Smooth muscle cell of the brain vasculature (primary cell): ENCODE measurements around the gene SLC4A2.
"Not testable (repeated sequence)": the region's sequence is repeated elsewhere in the genome, so short reads cannot be mapped to it uniquely, and the experiment has no call there.

Experiments
- DNase-seq: peaks from one replicate; pipeline ENCODE4 v3.0.0-alpha.2; 2012; ENCODE audit warnings: low read depth, low spot score

SLC4A2 gene, protein sequence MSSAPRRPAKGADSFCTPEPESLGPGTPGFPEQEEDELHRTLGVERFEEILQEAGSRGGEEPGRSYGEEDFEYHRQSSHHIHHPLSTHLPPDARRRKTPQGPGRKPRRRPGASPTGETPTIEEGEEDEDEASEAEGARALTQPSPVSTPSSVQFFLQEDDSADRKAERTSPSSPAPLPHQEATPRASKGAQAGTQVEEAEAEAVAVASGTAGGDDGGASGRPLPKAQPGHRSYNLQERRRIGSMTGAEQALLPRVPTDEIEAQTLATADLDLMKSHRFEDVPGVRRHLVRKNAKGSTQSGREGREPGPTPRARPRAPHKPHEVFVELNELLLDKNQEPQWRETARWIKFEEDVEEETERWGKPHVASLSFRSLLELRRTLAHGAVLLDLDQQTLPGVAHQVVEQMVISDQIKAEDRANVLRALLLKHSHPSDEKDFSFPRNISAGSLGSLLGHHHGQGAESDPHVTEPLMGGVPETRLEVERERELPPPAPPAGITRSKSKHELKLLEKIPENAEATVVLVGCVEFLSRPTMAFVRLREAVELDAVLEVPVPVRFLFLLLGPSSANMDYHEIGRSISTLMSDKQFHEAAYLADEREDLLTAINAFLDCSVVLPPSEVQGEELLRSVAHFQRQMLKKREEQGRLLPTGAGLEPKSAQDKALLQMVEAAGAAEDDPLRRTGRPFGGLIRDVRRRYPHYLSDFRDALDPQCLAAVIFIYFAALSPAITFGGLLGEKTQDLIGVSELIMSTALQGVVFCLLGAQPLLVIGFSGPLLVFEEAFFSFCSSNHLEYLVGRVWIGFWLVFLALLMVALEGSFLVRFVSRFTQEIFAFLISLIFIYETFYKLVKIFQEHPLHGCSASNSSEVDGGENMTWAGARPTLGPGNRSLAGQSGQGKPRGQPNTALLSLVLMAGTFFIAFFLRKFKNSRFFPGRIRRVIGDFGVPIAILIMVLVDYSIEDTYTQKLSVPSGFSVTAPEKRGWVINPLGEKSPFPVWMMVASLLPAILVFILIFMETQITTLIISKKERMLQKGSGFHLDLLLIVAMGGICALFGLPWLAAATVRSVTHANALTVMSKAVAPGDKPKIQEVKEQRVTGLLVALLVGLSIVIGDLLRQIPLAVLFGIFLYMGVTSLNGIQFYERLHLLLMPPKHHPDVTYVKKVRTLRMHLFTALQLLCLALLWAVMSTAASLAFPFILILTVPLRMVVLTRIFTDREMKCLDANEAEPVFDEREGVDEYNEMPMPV

DNA sequence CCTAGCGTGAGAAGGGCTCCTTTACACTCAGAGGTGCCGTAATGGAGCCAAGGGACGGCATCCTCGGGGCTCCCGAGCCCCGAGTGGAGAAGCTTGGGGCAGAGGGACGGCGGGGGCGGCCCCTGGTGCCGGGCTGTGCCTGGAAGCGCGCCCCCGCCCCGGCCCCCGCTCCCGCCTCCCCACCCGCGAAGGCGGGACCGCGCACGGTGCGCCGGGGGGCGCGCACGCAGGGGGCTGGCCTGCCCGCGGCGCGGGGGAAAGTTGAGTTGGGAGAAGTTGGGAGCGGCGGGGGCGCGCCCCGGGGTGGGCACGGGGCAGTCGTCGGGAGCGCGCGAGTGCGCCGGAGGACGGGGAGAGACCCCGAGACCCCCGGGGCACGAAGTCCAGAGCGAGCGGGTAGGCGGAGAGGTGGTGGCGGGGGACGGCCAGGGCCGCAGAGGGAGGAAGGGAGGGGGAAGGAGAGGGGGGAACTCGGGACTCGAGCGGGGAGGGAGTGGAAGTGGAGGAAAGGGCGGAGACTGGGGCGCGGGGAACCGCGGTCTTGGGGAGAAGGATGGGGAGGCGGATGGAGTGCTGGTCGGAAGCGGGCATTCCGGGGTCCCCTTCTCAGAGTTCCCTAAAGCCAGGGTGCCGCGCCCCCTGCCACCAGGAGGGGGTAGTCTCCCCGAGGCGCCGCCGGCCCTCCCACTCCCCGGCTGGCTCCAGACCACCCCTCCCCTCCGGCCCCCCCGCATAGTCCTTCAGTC, at the start of gene SLC4A2:
TSS of gene SLC4A2 (plus strand) at position 223 of the 746 bp plus-strand sequence. CDS start 2,399 bp downstream, outside the sequence.
- no peak for DNase-seq

DNA sequence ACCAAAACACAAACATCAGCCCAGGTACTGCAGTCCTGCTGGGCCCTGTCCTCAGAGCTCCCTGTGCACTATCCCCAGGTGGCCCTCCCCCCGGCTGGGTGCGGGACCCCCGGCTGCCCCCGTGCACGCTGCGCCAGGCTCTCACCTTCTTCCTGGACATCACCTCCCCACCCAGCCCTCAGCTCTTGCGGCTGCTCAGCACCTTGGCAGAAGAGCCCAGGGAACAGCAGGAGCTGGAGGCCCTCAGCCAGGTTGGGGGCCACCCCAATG, 49.4 kb upstream of the SLC4A2 start:
- DNase-seq = no peak

DNA sequence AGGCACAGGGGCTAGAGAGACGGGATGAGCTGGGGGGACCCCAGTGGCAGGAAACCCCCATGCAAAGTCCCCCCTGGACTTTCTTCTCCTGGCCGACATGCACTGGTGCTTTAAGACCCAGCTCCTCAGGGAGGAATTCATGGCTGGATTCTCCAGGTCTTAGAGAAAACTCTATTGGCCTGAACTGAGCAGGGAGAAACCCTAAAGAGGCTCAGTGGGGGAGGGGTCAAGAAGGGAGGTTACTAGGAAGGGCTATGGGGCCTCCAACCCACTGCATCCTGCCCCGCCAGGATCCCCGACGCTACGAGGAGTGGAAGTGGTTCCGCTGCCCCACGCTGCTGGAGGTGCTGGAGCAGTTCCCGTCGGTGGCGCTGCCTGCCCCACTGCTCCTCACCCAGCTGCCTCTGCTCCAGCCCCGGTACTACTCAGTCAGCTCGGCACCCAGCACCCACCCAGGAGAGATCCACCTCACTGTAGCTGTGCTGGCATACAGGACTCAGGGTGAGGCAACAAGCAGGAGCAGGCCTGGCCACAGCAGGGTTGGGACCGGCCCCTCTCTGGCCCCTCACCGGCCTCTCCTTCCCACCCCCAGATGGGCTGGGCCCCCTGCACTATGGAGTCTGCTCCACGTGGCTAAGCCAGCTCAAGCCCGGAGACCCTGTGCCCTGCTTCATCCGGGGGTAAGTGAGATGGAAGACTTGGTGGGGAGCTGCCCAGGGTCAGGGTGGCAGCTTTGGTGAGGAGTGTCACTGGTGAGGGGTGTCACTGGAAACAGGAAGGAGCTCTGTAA, 48.9 kb upstream of the SLC4A2 start:
- no peak for DNase-seq

DNA sequence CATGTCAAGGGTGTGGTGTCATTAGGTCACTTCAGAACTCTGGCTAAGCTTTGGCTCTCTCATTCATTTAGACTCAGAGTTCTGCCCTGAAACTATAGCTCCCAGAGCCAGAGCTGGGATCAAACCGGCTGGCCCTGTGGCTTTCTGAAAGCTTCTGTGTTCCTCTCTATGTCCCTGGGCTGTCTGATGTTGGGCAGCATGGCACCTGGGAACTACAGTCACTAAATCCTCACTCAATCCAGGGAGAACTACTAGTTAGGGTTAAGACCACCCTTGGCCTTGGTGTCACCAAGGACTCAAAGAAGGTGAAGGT, 48.3 kb upstream of the SLC4A2 start:
- DNase-seq = no peak

DNA sequence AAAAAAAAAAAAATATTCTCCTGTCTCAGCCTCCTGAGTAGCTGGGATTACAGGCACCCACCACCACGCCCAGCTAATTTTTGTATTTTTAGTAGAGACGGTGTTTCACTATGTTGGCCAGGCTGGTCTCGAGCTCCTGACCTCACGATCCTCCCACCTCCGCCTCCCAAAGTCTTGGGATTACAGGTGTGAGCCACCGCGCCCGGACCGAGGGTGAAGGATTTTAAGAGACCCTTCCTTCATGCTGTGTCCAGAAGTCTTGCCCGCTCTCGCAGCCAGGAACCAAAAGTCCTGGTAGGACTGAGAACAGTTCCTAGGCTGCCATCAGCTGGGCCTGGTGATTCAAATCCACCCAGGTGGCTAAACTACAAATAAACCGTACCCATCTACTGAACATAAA, 47.8 kb upstream of the SLC4A2 start:
- DNase-seq = not testable (repeated sequence)

DNA sequence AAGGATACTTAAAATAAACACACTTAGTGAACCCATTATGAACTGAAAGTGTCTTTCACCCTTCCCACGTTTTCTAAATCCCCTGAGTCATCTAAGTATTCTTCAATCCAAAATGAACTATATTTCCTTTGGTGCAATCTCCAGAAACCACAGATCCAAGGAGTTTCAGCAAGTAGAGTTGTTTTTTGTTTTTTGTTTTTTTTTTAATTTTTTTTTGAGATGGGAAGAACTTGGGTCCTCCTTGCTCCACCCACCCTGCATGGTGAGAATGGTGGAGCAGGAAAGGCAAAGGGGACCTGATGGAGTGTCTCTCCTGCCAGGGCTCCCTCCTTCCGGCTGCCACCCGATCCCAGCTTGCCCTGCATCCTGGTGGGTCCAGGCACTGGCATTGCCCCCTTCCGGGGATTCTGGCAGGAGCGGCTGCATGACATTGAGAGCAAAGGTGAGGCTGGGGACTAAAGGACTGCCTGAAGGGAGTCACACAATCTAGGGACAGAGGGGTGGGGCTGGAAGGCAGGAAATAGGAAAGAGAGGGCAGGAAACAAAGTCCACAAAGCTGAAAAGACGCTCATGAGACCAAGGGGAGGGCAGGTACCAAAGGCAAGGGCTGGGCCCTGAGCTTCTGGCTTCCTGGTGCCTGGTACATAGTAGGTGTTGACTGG, 47.2 kb upstream of the SLC4A2 start:
- no peak for DNase-seq

DNA sequence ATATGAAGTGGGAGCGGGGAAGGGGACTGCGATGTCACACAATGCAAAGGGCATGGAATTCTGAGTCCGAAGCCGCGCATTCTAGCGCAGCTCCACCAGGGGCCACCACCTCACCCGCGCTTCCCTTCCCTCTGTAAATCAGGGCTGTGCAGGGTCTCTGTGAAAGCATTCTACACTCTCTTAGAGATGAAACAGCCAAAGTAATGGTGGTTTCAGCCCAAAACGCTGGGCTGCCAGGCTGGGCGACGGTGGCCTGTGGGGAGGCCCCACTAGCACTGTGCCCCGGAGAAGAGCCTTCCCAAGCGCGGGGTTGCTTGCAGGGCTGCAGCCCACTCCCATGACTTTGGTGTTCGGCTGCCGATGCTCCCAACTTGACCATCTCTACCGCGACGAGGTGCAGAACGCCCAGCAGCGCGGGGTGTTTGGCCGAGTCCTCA, 46.5 kb upstream of the SLC4A2 start:
- DNase-seq = no peak

DNA sequence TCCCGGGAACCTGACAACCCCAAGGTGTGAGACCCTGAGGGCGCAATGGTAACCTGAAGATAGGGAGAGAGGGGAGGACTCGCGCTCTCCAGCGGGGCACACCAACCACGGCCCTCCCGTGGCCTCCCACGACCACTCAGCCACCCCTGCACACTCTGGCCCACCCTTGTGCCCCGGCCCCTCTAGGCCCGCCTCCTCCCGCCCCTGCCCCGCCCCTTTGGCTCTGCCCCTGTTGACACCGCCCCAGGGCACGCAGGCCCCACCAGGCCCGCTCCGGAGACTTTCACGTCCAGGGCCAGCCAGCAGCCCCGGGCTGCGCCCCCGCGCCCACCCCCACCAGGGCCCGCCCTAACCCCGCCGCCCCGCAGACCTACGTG, 46.0 kb upstream of the SLC4A2 start:
- DNase-seq = no peak

DNA sequence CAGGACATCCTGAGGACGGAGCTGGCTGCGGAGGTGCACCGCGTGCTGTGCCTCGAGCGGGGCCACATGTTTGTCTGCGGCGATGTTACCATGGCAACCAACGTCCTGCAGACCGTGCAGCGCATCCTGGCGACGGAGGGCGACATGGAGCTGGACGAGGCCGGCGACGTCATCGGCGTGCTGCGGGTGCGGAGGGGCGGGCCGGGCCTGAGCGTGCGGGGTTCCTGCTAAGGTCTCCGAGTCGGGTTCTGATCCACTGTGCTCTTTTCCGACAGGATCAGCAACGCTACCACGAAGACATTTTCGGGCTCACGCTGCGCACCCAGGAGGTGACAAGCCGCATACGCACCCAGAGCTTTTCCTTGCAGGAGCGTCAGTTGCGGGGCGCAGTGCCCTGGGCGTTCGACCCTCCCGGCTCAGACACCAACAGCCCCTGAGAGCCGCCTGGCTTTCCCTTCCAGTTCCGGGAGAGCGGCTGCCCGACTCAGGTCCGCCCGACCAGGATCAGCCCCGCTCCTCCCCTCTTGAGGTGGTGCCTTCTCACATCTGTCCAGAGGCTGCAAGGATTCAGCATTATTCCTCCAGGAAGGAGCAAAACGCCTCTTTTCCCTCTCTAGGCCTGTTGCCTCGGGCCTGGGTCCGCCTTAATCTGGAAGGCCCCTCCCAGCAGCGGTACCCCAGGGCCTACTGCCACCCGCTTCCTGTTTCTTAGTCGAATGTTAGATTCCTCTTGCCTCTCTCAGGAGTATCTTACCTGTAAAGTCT, 45.5 kb upstream of the SLC4A2 start:
- no peak for DNase-seq

DNA sequence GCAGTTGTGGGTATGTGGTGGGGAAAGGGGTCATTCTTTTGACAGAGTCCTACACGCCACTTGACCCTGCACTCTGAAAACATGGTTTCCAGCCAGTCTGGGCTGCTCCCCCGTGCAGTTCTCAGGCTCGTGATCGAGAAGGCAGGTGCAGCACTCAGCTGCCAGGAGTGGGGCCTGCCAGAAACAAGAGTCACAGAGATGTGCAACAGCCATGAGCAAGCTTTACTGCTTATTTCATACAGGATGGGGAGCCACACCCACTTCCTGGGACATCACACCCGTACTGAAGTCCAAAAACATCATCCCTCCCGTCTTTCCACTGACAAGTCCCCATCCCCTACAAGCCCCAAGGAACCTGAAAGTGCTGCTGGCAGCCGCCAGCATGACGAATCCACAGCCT, 44.4 kb upstream of the SLC4A2 start:
- DNase-seq = no peak

DNA sequence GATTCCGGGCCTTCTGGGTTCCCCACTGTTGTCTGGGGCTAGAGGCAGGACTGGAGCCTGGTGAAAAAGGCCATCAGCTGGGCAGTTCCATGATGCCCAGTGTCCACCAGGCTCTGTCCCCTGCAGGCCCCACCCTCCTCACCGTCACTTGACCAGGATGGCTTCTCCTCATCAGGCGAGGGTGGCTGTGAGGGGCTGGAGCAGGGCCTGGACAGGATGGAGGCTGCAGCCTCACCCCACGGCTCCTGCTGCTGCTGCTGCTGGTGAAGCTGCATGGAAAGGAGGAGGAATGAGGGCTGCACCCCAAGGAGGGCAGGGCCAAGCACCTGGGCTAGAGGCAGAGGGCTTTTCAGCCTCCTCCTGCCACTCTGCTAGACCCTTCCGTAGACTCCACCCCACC, 43.4 kb upstream of the SLC4A2 start:
- DNase-seq = no peak

DNA sequence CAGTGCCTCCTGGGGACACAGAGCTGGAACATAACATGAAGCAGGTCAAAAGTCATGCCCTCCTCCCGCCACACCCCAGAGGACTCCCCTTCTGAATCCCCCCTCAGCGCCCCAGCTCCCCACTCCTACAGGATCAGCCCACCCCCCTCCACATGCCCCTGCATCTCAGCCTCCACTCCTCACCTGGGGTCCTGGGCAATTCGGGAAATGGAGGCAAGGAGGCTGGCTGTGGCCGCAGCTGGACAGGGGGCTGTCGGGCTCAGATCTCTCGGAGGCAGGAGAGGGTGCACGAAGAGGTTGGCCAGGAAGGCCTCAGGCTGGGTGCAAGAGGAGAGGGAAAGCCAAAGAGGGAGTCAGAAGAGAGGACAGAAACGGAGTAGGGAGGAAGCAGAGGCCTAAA, 42.9 kb upstream of the SLC4A2 start:
- DNase-seq = no peak

DNA sequence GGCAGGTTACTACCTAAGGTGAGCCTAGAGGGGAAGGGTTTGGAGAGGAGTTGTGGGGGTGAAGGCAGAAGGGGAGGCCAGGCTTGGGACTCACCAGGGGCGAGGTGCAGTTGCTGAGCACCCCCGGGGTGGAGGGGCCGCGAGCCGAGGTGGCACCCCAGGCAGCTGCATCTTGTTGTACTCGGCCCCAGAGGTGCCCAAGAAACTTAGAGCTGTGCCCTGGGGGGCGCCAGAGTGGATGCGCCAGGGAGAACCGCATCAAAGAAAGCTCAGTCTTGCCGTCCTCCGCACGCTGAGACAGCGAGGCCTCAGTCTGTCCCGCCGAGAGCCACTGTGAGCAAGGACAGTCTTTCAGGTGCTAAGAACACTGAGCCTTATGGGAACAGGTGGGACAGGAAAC, 42.4 kb upstream of the SLC4A2 start:
- DNase-seq = no peak

DNA sequence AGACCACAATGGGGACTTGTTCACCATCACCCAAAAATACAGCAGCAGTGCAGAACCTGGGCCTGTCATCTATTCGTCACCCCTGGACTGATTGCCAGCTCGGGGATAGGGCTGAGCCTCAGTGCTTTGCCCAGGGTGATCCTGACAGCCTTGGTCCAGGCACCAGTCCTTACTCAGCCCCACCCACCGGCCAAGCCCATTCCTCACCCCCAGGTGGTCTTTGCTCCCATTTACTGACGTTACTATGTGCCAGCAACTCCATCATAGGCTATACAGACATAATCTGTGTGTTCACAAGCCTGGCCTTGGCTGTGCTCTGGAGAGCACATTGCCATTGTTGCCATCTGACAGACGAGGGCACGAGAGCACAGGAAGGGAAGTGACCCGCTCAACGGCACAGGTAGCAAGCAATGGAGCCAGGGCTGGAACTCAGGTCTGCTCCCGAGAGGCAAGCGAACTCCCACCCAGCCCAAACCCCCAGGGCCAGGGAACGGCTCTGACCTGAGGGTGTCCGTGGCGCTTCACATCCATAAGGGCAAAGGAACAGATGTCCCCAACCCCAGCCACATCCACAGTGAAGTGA, 41.9 kb upstream of the SLC4A2 start:
- DNase-seq = no peak

DNA sequence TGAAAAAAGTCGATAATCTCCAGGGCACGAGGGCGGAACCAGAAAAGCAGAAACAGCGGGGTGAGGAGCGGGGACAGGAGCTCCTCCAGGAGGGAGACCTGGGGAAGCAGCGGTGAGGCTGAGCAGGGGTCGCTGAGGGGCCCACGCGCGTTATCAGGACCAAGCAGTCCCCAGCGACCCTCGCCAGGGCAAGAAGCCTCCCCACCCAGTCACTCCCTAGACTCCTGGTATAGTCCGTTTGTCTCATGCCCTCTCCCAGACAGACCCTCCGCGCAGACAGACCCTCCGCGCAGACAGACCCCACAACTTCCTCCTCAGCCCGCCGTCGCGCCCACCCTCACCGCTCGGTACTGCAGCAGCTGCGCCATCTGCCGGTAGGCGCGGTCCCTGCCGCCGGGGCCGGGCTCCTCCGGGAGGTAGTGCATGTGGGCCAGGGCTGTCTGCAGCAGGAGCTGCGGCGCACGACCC, 41.4 kb upstream of the SLC4A2 start:
- no peak for DNase-seq

DNA sequence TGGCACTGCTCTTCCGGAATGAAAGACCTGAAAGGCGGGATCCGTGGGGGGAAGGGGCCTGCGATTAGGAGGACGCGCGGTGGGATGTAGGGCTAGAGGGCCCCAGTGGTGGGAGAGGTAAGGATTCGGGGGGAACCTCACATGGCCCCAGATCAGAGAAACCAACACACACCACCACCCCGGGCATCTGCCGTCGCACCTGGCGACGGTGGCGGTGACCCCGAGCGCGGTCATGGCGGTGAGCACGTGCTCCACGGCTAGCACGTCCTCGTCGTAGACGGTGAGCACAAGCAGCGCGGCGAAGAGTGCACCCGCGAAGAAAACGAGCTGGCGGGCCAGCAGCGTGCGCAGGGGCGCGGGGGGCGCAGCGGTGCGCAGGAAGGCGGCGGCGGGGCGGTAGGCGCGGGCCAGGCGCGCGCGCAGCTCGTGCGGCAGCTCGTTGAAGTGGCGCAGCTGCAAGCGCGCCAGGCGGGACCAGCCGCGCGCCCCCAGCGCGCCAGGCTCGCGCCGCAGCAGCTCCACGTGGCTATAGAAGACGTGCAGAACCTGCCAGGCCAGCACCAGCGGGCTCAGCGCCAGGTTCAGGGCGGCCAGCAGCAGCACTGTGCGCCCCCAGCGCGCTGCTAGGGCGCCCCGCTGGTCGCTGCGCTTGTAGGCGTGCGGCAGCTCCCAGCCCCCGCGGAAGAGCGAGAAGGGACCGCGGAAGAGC, 40.8 kb upstream of the SLC4A2 start:
- no peak for DNase-seq

DNA sequence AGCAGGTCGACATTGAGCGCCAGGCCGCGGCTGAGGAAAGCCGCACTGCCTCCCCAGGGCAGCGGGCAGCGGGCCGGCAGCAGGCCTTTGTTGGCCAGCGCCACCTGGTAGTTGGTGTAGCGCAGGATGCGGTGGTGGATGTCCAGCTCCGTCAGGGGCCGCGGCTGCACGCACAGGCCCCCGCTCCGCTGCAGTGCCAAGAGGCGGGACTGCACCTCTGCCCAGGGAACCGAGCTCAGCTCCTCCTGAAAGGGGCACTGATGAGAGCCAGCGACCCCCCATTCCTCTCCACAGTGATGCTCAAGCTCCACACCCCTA, 40.3 kb upstream of the SLC4A2 start:
- DNase-seq = no peak

DNA sequence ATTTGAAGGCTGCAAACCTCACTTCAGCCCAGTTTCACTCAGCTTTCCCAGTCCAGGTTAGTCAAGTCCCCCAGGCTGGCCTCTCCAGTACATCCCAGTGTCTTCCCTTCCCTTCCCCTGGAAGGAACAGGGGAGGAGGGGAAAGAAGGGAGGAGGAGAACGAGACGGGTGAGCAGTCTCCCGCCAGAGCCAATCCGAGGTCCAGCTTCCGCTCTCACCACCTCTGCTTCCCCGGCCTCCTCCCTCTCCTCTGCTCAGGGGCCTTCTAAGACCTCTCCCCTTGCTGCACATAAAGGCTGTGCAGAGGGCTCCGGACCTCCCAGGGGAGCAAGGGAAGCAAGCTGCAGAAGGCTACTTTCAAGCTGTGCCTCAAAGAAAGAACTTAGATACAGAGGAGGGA, 39.2 kb upstream of the SLC4A2 start:
- no peak for DNase-seq

DNA sequence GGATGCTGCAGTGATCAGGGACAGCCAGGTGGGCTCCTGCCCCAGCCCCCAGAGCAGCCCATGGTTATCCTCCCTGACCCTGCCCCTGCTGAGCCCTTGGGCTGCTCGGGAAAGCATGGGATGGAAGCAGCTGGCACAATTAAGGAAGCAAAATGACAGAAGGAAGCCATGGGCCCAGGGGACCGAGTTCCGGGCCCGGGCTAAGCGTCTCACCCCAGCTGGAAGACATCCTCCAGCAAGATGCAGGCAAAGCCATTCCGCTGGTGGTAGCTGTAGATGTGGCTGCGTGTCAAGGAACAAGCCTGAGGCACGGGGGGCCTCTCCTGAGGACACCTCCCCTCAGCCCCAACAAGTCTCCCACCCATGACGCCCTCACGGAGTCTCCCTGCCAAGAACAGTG, 36.2 kb upstream of the SLC4A2 start:
- no peak for DNase-seq
